ENCODE results near the gene RNF150. TPM values are rescaled to one million over a fixed set of nuclear protein-coding genes. Genes with fewer than 3 reads are reported as not detected.

Gene RNF150
- total RNA-seq, 2 donors from 2014 or later, result 23.6 to 26.6 TPM

DNA sequence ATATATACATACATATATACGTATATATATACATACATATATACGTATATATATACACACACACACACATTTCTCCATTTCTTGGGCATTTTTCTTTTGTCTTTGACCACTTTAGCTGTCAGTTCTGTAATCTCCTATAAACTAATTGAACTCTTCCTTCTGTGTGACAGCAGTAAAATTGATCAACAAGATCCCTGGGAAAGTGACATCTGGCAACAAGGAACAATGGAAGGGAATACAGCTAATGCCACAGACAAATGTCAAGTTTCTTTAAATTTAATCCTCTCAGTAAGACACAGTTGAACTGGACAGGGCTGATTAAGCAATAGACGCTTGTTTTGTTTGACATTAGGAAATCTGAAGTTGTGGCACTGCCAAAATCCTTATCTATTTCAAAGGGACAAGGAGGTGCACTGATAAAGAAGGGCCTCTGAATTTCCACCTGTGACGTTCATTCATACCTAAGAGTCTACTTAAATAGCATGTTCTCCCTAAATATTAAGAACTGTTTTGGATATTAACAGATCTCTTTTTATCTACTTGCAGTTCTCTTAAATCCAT is 126.9 kb downstream of the RNF150 start:
- no peak for DNase-seq (ENCODE audit: low spot score)
- intact Hi-C loops (cut with DNase I), result no loop called here

DNA sequence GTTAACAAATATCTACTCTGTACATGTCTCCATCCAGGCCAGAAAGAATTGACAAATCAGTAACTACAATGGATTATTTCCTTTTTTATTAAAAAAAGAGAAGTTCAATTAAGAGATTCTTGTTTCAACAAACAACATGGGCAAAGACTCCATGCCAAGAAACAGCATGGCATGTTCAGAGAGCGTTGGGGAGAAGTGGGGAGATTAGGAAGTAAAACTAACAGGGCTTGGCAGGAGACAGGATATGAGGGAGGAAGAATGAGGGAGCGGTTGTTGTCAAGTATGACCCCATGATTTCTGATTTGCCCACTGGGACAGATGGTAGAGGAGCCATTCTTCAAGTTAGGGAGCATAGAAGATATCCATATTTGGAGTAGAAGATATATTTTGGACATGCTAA is 128.4 kb downstream of the RNF150 start:
- DNase-seq (ENCODE audit: low spot score), result no peak
- intact Hi-C loops (cut with DNase I), result no loop called here

DNA sequence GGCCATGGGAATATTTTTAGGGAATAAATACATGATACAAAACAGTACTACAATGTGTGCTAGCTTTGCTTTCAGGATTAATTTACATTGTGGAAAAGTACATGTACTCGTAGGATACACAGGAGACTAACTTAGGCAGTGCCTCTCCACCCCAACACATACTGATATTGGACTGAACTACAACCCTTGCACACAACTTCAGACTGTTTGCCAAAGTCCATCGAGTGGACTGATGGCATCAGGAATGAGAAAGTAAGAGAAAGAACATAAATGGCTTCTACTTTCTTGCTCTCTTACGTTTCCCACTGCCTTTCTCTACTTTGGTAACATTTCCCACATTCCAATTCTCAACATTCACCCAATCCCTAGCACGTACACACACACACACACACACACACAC is 130.1 kb downstream of the RNF150 start:
- no peak for DNase-seq (ENCODE audit: low spot score)
- intact Hi-C loops (cut with DNase I), result no loop called here

DNA sequence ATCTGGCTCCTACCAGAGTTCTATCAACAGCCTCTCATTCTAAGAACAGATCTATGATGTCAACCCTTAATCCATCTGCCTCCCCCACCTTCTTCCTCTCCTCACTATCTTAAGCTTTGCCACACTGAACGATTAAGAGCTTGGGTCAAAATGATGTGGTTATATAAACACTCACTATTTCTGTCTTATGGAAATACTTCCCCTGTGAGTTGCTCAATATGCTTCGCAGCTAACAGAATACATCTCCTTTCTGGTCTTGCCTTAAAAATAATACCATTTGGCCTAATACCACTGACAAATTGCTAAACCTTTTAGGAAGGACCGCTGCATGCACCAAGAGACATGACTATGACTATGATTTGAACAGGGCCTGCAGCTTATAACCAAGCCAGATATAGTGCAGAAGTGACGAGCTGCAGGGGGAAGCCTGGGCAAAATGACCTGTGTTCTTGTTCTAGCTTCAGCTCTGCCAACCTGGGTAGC is 130.9 kb downstream of the RNF150 start:
- intact Hi-C loops (cut with DNase I), result no loop called here
- DNase-seq (ENCODE audit: low spot score), result no peak

DNA sequence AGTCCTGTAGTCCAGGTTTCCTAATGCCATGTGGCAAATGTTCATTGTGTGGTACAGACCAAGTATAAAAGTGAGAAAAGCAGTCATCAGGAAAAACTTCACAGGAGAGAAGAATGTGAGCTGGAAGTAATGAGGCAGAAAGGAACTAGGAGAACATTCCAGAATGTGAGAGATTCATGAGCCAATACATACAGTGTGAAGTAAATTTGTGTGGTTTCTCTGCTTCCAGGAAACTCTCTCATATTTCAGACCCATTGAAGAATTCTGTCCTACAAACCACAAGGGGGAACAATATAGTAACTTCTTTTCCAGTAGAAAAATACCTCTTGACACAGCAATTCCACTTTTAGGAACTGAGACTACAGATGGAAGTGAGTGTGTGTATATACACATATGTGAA is 136.5 kb downstream of the RNF150 start:
- intact Hi-C loops (cut with DNase I), result no loop called here

DNA sequence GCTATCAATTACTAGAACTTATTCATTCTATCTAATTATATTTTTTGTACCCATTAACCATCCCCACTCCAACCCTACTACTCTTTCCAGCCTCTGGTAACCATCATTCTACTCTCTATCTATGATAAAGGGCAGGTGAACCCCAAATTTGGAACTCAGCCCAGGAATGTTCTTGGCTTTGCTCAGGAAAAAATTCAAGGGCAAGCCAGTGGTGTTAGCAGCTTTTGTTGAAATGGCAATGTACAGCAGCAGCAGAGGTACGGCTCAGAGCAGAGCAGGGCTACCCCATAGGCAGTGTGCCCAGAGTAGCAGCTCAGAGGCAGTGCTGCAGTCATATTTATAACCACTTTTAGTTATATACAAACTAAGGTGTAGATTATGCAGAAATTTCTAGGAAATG is 138.2 kb downstream of the RNF150 start:
- intact Hi-C loops (cut with DNase I), result no loop called here
- DNase-seq (ENCODE audit: low spot score), result no peak

More for the DNA sequence above, 136.5 kb downstream of the RNF150 start:
- no peak for DNase-seq (ENCODE audit: low spot score)

DNA sequence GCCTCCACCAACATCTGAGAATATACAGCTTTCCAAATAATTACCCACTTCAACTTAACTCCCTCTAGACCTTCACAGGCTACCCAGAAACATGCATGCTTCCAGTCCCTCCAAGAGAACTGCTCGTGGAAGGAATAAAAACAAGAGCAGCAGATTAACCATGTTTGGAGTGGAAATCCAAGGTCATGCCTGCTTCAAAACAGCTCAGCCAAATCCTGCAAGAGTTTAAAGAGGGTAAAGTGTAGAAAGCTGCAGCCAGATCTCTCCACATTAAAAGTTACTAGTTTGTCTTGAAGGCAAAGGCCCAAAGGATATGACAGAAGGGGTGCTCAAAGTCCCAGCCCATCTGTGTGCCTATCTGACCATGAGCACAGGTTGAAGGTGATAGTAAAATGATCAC is 139.3 kb downstream of the RNF150 start:
- intact Hi-C loops (cut with DNase I), result no loop called here
- no peak for DNase-seq (ENCODE audit: low spot score)

DNA sequence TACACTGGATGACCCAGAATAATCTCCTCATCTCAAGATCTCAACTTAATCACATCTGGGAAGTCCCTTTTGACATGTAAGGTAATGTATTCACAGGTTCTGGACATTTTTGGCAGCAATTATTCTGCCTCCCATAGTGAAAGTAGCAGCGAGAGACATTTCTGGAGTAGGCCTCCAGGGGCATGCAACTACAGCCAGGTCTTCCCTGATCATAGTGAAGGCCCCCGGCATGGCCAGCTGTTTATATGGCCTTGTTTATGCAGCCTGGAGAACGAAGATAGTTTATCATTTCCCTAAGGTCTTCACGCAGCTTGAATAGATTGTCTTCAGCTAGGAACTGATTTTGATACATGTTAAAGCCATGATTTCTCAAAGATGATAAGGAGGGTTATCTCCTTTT is 139.9 kb downstream of the RNF150 start:
- intact Hi-C loops (cut with DNase I), result no loop called here
- no peak for DNase-seq (ENCODE audit: low spot score)

DNA sequence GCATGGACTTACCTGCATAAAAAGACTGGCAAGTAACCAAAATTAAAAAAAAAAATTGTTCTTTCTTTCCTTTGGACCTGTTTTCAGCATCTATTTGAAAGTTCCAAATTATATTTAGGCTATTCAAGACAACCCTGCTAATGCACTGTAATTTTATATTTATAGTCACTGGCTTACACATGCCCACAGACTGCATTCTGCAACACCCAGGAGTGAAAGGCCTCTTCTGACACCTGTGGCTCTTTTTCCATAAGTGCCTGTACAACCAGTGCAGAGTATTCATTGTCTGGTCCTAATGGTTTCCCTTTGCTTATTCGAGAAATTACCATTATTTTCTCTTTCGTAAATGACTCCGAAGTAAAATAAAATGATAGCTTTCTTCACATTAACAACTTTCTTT is 143.3 kb downstream of the RNF150 start:
- intact Hi-C loops (cut with DNase I), result no loop called here
- no peak for DNase-seq (ENCODE audit: low spot score)

DNA sequence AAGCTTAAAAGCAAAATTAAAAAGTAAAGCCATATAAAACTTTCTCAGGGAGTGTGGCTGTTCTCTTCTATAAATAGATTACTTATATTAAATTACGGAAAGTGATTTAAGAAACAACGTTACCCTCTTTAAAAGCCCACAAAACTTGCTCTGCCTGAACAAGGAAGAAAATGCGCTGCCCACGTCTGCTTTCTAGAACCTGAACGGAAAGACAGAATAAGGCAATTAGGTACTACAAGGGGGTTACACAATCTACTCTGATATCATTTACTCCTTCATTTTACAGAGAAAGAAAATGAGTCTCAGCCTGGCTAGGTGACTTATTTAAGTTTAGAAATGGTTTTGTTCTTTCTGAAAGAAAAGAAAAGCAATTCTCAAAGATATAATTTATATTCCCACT is 147.2 kb downstream of the RNF150 start:
- intact Hi-C loops (cut with DNase I), result no loop called here
- DNase-seq (ENCODE audit: low spot score), result no peak

DNA sequence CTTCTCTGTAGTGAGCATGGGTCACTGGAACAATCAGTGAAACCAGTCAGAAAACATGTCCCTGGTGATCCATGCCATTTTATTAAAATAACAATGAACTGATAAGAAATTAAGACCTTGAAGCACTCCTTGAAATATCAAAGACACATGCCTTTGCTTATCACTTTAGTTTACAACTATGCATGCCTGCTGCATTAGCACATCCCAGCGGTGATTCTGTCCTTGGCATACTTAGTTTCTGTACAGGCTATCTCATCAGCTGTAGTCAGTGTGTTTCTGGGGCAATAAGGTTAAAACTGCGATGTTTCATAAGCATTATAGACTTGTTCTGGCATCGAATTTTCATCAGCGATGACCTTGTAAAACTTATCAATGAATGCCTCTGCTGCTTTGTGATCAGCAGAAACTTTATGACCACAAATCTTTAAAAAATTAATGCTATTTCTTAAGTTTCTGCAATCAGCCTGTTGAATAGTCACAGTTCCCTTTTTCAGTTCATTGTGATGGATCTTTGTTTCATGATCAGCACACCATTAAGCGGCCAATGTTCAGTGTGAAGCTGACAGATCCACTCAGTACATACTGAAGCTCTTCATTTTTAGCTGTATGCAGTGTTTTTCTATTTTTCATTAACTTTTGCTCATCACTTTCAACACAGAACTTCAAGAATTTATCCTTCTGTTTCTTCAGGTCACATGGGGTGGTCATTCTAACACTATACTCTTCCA is 150.5 kb downstream of the RNF150 start:
- no peak for DNase-seq (ENCODE audit: low spot score)
- intact Hi-C loops (cut with DNase I), result no loop called here

DNA sequence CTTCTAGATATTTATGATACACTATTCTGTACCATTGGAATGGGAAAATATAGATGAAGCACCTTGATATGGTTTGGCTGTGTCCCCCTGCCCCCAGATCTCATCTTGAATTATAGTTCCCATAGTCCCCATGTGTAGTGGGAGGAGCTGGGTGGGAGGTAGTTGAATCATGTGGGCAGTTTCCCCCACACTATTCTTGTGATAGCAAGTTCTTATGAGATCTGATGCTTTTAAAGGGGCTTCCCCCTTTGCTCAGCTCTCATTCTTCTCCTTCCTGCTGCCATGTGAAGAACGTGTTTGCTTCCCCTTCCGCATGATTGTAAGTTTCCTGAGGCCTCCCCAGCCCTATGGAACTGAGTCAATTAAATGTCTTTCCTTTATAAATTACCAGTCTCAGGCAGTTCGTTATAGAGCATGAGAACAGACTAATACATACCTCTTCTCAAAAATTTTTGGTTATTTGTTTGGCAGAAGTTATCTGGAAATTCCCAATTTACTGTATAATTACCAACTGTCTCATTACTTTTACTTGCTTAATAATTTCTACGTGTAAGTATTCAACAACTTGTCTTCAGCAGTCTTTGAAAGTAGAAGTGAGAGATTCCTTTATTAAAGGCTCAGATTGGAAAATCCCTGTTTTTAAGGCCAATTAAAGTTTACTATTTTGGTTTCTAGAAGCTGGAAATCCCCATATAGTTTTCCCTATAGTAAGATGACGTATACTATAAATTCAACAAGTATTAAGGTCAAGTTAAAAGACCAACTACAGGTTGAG is 152.7 kb downstream of the RNF150 start:
- intact Hi-C loops (cut with DNase I), result no loop called here
- DNase-seq (ENCODE audit: low spot score), result no peak

DNA sequence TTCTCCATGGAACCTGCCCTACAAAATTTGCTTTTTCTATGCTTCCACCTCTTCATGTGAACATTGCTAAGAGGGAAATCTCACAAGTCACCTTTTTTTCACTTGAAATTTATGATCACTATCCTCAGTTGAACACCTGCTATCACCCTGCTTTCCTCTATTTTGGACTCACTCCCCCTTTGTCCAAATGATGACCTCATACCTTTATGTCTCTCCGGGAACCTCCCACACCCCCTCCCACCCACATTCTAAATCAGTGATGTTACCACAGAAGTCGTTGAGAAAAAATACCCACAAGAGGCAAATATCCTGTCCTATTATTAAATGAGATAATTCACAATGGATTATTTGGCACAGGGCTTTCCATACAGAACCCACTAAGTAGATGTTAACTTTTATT is 156.5 kb downstream of the RNF150 start:
- no peak for DNase-seq (ENCODE audit: low spot score)

DNA sequence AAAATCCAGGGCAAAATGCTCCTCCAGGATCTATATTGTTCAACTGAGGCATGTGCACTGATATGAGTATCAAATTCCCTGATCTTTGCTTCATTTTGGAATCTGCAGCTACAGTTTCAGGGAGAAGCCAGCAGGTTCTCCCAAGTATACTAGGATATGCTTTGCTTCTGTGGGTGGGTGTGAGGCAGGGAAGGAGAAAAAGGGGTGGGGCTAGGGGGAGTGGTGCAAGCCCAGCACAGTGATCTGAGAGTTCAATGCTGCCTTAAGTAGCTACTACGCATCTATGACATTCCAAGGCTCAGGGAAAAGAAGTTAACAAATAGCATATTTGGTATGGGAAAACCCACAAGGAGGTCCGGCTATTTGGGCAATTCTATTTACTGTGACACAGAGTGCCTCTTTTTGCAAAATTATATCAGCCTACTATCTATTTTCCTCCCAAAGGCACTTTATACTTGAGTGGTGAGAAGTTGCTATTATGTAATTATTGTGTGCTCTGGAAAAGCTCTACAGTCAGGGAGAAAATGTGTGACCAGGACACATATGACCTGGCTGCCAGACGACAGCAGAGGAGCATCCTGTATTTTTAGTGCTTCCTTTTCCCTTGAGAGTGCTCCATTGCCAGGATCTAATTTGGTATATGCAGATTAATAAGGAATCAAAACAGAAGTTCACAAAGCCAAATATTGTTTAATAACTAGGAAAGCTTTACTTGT is 162.0 kb downstream of the RNF150 start:
- DNase-seq (ENCODE audit: low spot score), result no peak
- intact Hi-C loops (cut with DNase I), result no loop called here

More for the DNA sequence above, 156.5 kb downstream of the RNF150 start:
- intact Hi-C loops (cut with DNase I), result no loop called here

DNA sequence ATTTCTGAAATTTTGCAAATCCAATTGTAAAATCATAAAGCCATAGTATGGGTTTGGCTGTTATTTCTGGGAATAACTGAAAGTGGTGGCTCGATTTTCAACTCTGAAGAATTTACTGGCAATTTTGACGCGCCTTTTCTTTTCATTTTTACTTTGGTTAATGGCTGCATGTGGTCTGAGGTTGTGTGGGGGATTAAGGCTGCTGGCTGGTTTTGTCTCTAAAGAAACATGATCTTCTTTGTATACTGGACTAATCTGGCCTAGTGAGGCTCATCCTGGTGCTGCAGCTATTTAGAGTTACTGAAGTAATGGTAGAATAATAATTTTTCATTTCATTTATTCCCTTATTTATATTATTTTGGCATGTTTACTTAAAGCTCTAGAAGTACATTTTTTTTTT is 164.0 kb downstream of the RNF150 start:
- no peak for DNase-seq (ENCODE audit: low spot score)

DNA sequence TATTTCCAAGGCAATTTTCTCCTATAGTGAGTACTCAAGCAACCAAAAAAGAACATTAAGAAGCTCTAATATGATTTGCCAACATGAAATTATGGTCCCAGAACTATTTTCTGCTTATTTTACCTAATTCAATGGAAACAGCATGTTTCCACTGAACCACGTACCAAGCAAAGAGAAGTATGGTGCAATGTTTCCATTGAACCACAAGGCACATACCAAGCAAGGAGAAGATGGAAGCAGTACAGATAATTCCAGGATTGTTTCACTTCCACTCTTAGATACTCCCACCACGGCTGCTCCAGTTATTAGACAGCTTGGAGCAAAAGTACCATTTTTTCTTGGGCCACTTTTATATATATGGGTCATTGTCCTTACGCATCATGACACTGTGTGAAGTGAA is 164.9 kb downstream of the RNF150 start:
- no peak for DNase-seq (ENCODE audit: low spot score)
- intact Hi-C loops (cut with DNase I), result no loop called here

More for the DNA sequence above, 164.0 kb downstream of the RNF150 start:
- intact Hi-C loops (cut with DNase I), result no loop called here

DNA sequence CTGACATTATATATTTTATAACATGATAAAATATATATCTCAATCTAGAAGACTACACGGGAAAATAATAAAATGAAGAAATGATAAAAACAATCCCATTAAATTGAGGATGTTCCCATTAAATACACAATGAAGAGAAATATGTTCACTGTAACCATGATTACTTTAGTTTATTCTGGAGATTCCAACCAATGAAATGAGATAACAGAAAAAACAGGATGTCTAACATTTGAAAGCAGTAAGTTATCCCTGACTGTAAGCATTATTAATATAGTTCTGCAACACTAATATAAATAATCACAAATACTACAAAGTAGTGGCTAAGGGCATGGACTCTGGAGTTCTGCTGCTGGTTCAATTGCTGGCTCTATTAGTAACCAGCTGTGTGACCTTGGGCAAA is 169.4 kb downstream of the RNF150 start:
- intact Hi-C loops (cut with DNase I), result no loop called here
- no peak for DNase-seq (ENCODE audit: low spot score)

DNA sequence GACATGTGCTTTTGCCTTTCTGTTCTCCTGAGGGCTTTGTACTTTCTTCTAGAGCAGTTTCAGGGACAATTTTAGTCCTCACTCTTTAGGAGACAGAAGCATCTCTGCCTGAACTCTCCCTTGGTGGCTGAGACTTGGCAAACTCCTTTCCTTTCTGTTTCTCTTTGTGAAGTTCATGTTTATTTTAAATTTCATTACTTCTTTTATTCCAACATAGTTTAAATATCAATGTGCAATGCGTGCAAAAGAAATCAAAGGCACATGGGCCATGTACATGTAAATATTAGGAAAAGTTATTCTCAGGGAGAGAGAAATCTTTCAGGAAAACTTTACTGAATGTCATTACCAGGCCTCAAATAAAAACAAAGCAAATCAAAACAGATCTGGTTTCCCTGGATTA is 177.6 kb downstream of the RNF150 start:
- DNase-seq (ENCODE audit: low spot score), result no peak
- intact Hi-C loops (cut with DNase I), result no loop called here

DNA sequence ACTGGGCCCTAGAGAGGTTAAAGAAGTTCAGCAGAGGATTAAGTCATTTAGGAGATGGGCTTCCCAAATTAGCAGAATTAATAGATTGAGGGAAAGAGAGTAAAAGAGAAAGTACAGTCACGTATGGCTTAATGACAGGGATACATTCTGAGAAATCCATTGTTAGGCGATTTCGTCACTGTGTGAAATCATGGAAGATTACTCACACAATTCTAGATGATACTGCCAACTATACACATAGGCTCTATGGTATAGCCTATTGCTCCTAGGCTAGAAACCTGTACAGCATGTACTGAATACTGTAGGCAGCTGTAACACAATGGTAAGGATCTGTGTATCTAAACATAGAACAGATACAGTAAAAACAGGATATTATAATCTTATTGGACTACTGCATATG is 180.6 kb downstream of the RNF150 start:
- intact Hi-C loops (cut with DNase I), result no loop called here
- no peak for DNase-seq (ENCODE audit: low spot score)

DNA sequence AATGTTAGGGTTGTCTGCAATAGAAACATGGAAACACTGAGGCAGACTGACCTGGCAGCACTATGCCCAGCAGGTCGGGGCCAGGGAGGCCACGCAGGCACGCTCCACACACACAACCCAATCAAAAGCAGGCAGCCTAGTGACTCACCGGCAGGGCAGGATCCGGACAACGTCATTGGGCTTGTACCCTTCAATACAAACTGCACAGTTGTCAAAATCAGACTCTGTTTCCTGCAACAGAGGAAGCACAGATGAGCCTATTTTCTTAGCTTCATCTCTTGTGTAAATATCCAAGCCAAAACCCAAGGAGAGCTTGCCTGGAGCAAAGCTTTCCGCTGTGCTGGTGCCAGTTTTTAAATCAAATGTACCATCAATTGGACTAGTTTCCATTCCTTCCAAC is 185.8 kb downstream of the RNF150 start:
- no peak for DNase-seq (ENCODE audit: low spot score)

More for the DNA sequence above, 185.8 kb downstream of the RNF150 start:
- intact Hi-C loops (cut with DNase I), result no loop called here

Data from posterior vena cava (tissue), 2 donors.